NCI-H2081 treated with DMSO at 0.1 percent for 48 hours (cell line): ENCODE results near the gene PIEZO2.

Experiments
- DNase-seq: peaks from one replicate; lab custom pipeline; 2025; lab: John Stamatoyannopoulos, UW

PIEZO2 gene

GRCh38 chr18:11112286-11112685 lies 37.1 kb downstream of the PIEZO2 start:
- no peak for DNase-seq

GRCh38 chr18:11110509-11110908 lies 38.9 kb downstream of the PIEZO2 start:
- no peak for DNase-seq

GRCh38 chr18:11108947-11109346 lies 40.4 kb downstream of the PIEZO2 start:
- no peak for DNase-seq

- no peak for DNase-seq
Measured at GRCh38 chr18:11106894-11107293, 42.5 kb downstream of the PIEZO2 start.

GRCh38 chr18:11105463-11105862 lies 43.9 kb downstream of the PIEZO2 start:
- no peak for DNase-seq

GRCh38 chr18:11104307-11104706 lies 45.1 kb downstream of the PIEZO2 start:
- DNase-seq, result no peak

- DNase-seq, result no peak
Measured at GRCh38 chr18:11096839-11097750, 52.3 kb downstream of the PIEZO2 start.

- DNase-seq, result no peak
Measured at GRCh38 chr18:11096411-11096810, 53.0 kb downstream of the PIEZO2 start.

GRCh38 chr18:11095674-11096293 lies 53.6 kb downstream of the PIEZO2 start:
- DNase-seq, result no peak

- no peak for DNase-seq
Measured at GRCh38 chr18:11095211-11095610, 54.2 kb downstream of the PIEZO2 start.

- DNase-seq, result no peak
Measured at GRCh38 chr18:11091746-11092145, 57.6 kb downstream of the PIEZO2 start.

- no peak for DNase-seq
Measured at GRCh38 chr18:11089931-11090715, 59.2 kb downstream of the PIEZO2 start.

GRCh38 chr18:11081009-11081532 lies 68.3 kb downstream of the PIEZO2 start:
- DNase-seq, result no peak

GRCh38 chr18:11078491-11078890 lies 70.9 kb downstream of the PIEZO2 start:
- DNase-seq, result no peak

- no peak for DNase-seq
Measured at GRCh38 chr18:11077548-11078187, 71.7 kb downstream of the PIEZO2 start.

- DNase-seq, result no peak
Measured at GRCh38 chr18:11074889-11075288, 74.5 kb downstream of the PIEZO2 start.

- DNase-seq, result no peak
Measured at GRCh38 chr18:11073971-11074370, 75.4 kb downstream of the PIEZO2 start.

- DNase-seq, result no peak
Measured at GRCh38 chr18:11072632-11073031, 76.7 kb downstream of the PIEZO2 start.

GRCh38 chr18:11071300-11071699 lies 78.1 kb downstream of the PIEZO2 start:
- DNase-seq, result no peak

GRCh38 chr18:11070593-11070992 lies 78.8 kb downstream of the PIEZO2 start:
- DNase-seq, result no peak

- no peak for DNase-seq
Measured at GRCh38 chr18:11066038-11066437, 83.3 kb downstream of the PIEZO2 start.
